ENCODE data around the gene NUF2.
"Not testable (repeated sequence)": the region's sequence is repeated elsewhere in the genome, so short reads cannot be mapped to it uniquely, and the experiment has no call there.

NUF2 gene

GRCh38 chr1:163321311-163322305 lies at the start of gene NUF2:
Gene NUF2, plus strand, starts transcription at chr1:163321954. Its CDS starts 4,098 bp downstream, at chr1:163326052.
- DNase-seq = peak; percentile 46 to 84

DNA sequence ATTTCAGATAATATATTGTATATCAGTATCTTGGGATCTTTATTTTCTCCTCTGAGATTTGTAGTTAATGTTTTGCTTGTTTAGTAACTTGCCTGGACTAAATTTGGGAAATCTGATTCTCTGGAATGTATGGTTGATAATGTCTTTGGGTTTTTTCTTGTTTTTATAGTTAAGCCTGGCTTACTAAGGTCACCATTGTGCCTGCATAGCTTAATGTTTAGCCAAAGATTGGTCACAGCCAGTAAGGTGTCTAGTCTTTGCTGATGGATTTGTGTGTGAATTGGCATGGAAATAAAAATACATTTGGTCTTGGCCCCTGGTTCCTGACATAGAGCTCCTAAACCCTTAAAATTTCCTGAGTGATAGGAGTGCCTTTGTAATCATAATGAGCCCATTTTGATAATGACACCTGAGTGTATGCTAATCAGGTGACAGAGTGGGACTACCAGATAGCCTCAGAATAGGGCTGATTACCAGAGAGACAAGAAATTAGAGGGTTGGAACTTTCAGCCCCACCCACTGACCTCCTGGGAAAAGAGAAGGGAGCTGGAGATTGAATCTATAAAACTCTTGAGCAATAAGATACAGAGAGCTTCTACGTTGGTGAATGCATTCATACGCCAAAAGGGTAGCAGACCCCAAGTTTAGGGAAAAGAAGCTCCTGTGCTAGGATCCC lies 47.9 kb upstream of the NUF2 start:
- no peak for DNase-seq

DNA sequence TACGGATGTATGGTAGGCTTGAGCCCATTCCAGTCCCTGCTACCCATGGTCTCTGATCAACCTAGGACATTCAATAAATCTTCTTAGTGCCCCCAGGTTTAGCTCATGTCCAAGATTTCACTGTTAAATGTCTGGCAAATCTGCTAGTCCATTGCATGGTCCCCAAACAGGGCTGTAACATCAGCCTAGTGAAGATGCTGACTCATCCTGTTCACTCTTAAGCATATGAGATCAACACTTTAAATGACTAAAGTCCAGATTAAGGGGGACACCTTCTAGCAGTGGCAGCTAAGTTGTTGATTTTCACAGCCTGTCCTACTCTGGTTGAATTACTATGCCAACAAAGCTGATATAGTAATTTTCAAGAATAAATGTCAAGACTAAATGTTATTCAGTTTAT lies 46.5 kb upstream of the NUF2 start:
- DNase-seq = no peak

- DNase-seq = no peak
These were observed 43.2 kb upstream of the NUF2 start for GRCh38 chr1:163278602-163279001.

DNA sequence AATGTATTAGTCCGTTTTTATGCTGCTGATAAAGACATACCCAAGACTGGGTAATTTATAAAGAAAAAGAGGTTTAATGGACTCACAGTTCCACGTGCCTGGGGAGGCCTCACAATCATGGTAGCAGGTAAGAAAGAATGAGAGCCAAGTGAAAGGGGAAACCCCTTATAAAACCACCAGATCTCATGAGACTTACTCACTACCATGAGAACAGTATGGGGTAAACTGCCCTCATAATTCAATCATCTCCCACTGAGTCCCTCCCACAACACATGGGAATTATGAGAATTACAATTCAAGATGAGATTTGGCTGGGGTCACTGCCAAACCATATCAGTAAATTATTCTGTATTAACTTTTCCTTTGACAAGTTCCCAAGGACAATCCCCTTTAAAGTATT lies 36.9 kb upstream of the NUF2 start:
- not testable (repeated sequence) for DNase-seq

DNA sequence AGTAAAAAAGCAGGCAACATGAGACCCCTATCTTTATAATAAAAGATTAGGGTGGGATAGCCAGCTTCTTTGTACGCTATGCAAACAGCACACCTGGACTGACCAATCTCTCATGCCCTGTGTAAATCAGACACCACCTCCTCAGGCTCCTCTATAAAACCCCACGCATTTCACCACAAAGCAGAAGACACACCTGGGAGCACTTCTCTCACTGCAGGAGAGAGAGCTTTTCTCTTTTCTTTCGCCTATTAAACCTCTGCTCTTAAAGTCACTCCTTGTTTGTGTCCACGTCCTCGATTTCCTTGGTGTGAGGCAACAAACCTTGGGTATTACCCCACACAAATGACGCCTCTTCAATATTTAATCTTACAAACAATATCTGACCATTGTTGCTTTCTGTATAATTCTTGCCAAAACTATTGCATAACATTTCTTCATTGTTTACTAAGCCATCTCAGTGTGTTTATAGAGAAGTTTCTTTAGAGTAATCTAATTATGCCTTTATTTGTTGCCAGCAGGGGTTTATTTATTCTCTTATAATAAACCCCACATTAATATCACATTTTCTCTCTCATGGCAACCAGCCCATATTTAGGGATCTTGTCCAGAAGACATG lies 31.6 kb upstream of the NUF2 start:
- no peak for DNase-seq

- DNase-seq = no peak
These were observed 30.3 kb upstream of the NUF2 start for GRCh38 chr1:163291461-163291860.

- DNase-seq = not testable (repeated sequence)
These were observed 29.6 kb upstream of the NUF2 start for GRCh38 chr1:163292153-163292552.

DNA sequence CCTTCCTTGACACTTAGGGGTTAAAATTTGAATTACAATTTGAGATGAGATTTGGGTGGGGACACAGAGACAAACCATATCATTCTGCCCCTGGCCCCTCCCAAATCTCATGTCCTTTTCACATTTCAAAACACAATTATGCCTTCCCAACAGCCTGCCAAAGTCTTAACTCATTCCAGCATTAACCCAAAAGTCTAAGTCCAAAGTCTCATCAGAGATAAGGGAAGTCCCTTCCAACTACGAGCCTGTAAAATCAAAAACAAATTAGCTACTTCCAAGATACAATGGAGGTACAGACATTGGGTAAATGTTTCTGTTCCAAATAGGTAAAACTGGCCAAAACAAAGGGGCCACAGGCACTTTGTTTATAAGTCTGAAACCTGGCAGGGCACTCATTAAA lies 28.3 kb upstream of the NUF2 start:
- DNase-seq = not testable (repeated sequence)

DNA sequence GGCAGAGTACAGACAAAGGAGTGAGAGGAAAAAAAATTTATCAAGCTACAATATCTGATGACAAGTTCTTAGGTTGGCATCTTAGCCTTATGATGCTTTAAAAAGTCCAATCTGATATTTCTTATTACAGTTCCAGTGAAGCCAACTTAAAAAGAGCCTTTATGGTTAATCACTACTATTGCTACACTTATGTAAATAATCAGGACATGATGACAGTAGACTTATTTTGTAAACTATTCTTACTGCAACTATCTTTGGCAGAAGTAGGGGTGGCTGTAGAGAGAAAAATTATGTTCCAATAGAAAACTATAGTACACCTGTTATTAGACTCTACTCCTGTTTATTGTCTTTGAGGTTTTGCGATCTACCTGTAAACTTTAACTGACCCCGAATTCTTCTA lies 25.8 kb upstream of the NUF2 start:
- no peak for DNase-seq

- no peak for DNase-seq
These were observed 25.1 kb upstream of the NUF2 start for GRCh38 chr1:163296504-163297263.

DNA sequence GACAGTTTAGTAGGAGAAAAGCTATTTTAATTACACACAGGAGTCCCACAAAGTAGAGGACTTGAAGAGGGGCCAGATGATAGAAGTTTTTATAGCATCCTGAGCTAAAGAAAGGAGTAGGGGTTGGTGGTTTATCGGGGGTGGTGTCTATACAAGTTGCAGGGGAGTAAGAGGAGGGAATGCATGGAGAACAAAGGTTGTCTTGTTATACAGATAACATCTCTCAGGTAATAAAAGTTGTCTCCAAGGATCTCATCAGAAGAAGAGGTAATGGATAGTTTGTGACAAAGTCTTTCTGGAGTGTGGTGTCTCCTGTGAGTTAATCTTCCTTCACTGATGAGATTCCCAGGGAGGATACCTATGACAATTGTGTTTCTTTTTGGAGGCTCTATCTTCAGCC lies 23.4 kb upstream of the NUF2 start:
- no peak for DNase-seq

- no peak for DNase-seq
These were observed 21.2 kb upstream of the NUF2 start for GRCh38 chr1:163300568-163300967.

GRCh38 chr1:163303561-163303960 lies 18.2 kb upstream of the NUF2 start:
- DNase-seq = no peak

DNA sequence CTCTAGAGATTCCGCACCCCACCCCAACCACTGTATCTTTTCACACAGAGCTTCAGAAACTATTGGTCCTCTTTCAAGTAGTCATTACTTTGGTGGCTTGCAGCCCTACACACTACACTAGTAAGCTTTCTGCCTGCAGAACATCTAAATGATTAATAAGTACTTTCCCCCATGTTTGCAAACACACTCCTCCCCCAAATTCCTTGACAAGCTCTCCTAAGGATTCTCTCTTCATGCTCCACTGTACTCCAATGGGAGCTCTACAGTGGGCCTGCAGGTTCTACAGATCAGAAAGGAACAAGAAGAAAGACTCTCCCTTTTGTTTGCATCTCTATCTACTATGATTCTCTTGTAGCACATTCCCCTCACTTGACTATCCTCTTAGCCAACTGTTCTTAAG lies 16.3 kb upstream of the NUF2 start:
- no peak for DNase-seq

DNA sequence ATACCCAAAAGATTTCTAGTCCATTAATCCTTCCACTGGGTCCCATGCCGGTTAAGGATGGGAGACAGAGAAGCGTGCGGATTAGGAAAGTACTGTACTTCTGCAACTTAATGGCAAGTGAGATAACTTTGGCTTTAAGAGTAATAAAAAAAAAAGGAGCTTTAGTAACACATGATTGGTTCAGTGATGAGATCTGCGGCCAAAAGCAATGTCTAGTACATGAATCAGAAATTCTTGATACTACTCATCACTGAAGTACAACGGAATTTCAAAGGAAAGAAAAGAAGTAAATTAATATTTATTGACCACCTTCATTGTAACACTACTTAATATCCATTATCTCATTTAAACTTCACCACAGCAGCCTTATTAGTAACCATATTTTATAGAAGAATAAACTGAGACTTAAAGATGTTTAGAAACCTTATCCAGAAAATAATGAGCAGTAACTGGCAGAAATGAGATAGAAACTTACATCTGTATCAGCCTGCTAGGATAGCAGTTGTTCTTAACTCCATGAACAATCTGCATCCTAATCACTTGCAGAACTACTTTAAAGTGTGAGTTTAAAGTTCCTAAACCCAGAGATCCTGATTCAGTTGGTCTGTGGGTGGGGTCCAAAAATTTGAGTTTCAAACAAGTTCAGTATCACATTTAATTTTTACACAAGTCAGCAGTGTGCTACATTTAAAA lies 14.1 kb upstream of the NUF2 start:
- no peak for DNase-seq

- DNase-seq = no peak
These were observed 12.9 kb upstream of the NUF2 start for GRCh38 chr1:163308811-163309210.

- DNase-seq = no peak
These were observed 5.9 kb upstream of the NUF2 start for GRCh38 chr1:163315773-163316374.

GRCh38 chr1:163320891-163321290 lies 863 bp upstream of the NUF2 start:
- DNase-seq = no peak

DNA sequence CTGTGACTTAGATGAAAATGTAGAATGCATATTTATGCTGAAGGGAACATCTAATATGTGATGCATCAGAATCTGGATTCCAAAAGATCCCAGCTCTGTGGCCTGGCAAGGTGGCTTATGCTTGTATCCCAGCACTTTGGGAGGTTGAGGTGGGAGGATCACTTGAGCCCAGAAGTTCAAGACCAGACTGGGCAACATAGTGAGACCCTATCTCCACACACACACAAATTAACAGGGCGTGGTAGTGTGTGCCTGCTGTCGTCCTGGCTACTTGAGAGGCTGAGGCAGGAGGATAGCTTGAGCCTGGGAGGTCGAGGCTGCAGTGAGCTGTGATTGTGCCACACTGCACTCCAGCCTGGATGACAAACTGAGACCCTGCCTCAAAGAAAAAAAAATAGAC lies 1.6 kb downstream of the NUF2 start:
- DNase-seq = not testable (repeated sequence)

GRCh38 chr1:163331116-163331515 lies 9.4 kb downstream of the NUF2 start:
- DNase-seq = no peak

GRCh38 chr1:163335216-163335615 lies 13.5 kb downstream of the NUF2 start:
- DNase-seq = no peak
